ENCODE measurements around the gene FSD2. TPM values are rescaled to one million over a fixed set of nuclear protein-coding genes. Genes with fewer than 3 reads are reported as not detected.

The FSD2 gene
- total RNA-seq, 4 donors from 2014 or later = 0.13 to 1.6 (median 0.69) TPM

DNA sequence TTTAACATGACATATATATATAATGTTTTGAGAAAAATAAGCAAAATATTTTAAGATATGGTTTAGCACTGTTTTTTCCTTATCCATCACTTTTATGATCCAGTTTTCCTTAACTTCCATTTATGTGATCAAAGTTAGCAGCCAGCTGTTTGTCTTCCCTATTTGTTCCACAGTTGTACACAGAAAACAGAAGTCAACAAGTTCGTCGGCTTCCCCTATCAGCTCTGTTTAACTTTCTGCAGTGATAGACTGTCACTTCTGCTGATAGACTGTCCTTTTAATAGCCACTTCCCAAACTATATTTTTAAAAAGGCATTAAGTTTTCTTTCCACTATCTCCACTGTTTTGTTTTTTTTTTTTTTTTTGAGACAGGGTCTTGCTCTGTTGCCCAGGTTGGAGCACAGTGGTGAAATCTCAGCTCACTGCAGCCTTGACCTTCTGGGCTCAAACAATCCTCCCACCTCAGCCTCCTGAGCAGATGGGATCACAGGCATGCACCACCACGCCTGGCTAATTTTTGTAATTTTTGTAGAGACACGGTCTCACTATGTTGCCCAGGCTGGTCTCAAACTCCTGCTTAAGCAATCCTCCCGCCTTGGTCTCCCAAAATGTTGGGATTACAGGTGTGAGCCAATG, 7.2 kb downstream of the FSD2 start:
- DNase-seq = no peak
- TF ChIP-seq CTCF (IDR thresholded peaks at IDR 0.05) (no peak), POLR2A (IDR thresholded peaks at IDR 0.05) (no peak)
- H3K27me3 ChIP-seq = no peaks in the 10 kb centered on the region
- WGBS, 2 donors = 77 to 90% methylated on average over 5 of the region's 5 CpGs
- H3K4me3 ChIP-seq (replicated peaks in 1 of 3) = no peak overlapping the region
- no peaks in the 10 kb centered on the region for H3K36me3 ChIP-seq
- H3K27ac ChIP-seq = no peak overlapping the region
- H3K9me3 ChIP-seq = no peaks in the 10 kb centered on the region
- no peaks in the 10 kb centered on the region for H3K4me1 ChIP-seq
- intact Hi-C loops (cut with DNase I) = no loop called here

DNA sequence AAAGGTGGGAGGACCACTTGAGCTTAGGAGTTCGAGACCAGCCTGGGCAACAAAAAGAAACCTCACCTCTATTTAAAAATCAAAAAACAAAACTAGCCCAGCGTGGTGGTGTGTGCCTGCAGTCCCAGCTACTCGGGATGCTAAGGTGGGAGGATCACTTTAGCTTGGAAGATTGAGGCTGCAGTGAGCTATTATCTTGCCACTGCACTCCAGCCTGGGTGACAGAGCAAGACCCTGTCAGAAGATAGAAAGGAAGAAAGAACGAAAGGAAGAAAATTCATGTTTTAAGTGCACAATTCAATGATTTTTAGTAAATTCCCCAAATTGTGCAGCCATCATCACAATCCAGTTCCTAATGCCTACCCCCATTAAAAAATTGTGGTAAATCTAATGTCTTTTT, 7.8 kb downstream of the FSD2 start:
- Histone ChIP-seq H3K4me1 (no peaks in the 10 kb centered on the region), H3K36me3 (no peaks in the 10 kb centered on the region), H3K9me3 (no peaks in the 10 kb centered on the region), H3K27me3 (no peaks in the 10 kb centered on the region), H3K27ac (no peak overlapping the region), H3K4me3 (replicated peaks in 1 of 3) (no peak overlapping the region)
- 83 to 86% methylated on average over 4 of the region's 4 CpGs for WGBS, 2 donors
- no peak for DNase-seq
- TF ChIP-seq CTCF (IDR thresholded peaks at IDR 0.05) = no peak
- no peak for TF ChIP-seq POLR2A (IDR thresholded peaks at IDR 0.05)
- intact Hi-C loops (cut with DNase I) = no loop called here

GRCh38 chr15:82793737-82794136, 12.1 kb downstream of the FSD2 start:
- no peak for DNase-seq
- TF ChIP-seq POLR2A (IDR thresholded peaks at IDR 0.05) (no peak), CTCF (IDR thresholded peaks at IDR 0.05) (no peak)
- no peaks in the 10 kb centered on the region for H3K9me3 ChIP-seq
- no peaks in the 10 kb centered on the region for H3K27me3 ChIP-seq
- intact Hi-C loops (cut with DNase I) = no loop called here
- no peaks in the 10 kb centered on the region for H3K36me3 ChIP-seq
- no peaks in the 10 kb centered on the region for H3K4me1 ChIP-seq
- no peak overlapping the region for H3K4me3 ChIP-seq (replicated peaks in 1 of 3)
- no peak overlapping the region for H3K27ac ChIP-seq

- DNase-seq = no peak
- Histone ChIP-seq H3K36me3 (no peaks in the 10 kb centered on the region), H3K4me1 (no peaks in the 10 kb centered on the region), H3K9me3 (no peaks in the 10 kb centered on the region), H3K27ac (no peak overlapping the region), H3K4me3 (replicated peaks in 1 of 3) (no peak overlapping the region), H3K27me3 (no peaks in the 10 kb centered on the region)
- 74 to 80% methylated on average over 1 of the region's 1 CpG for WGBS, 2 donors
- TF ChIP-seq POLR2A (IDR thresholded peaks at IDR 0.05) (no peak), CTCF (IDR thresholded peaks at IDR 0.05) (no peak)
- intact Hi-C loops (cut with DNase I) = no loop called here
Measured at GRCh38 chr15:82792068-82792467, 13.8 kb downstream of the FSD2 start.

GRCh38 chr15:82790321-82790720, 15.5 kb downstream of the FSD2 start:
- intact Hi-C loops (cut with DNase I) = no loop called here
- Histone ChIP-seq H3K9me3 (no peaks in the 10 kb centered on the region), H3K27me3 (no peaks in the 10 kb centered on the region), H3K36me3 (no peaks in the 10 kb centered on the region), H3K4me3 (replicated peaks in 1 of 3) (no peak overlapping the region), H3K4me1 (no peaks in the 10 kb centered on the region), H3K27ac (no peak overlapping the region)
- WGBS, 2 donors = 91 to 93% methylated on average over 11 of the region's 11 CpGs
- no peak for DNase-seq
- TF ChIP-seq CTCF (IDR thresholded peaks at IDR 0.05) (no peak), POLR2A (IDR thresholded peaks at IDR 0.05) (no peak)

All from thyroid gland (tissue), 4 donors.